ENCODE data around the gene NF2.

DNA sequence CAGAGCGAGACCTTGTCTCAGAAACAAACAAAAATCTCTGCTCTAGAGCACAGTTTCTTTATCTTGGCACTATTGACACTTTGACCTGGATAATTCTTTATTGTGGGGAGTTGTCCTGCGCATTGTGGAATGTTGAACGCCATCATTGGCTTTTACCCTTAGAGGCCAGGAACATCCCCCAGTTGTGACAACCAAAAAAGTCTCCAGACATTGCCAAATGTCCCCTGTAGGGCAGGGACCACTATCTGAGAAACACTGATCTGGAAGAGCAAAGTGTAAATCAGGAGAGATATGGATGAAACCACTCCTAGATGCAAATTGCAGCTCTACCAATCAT lies 4.8 kb upstream of the NF2 start:
- TF ChIP-seq, protein P1, sequence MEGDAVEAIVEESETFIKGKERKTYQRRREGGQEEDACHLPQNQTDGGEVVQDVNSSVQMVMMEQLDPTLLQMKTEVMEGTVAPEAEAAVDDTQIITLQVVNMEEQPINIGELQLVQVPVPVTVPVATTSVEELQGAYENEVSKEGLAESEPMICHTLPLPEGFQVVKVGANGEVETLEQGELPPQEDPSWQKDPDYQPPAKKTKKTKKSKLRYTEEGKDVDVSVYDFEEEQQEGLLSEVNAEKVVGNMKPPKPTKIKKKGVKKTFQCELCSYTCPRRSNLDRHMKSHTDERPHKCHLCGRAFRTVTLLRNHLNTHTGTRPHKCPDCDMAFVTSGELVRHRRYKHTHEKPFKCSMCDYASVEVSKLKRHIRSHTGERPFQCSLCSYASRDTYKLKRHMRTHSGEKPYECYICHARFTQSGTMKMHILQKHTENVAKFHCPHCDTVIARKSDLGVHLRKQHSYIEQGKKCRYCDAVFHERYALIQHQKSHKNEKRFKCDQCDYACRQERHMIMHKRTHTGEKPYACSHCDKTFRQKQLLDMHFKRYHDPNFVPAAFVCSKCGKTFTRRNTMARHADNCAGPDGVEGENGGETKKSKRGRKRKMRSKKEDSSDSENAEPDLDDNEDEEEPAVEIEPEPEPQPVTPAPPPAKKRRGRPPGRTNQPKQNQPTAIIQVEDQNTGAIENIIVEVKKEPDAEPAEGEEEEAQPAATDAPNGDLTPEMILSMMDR (IDR thresholded peaks at IDR 0.05): no peak
- TF ChIP-seq POLR2A (IDR thresholded peaks at IDR 0.05): no peak

Data from right lobe of liver (tissue), 4 donors.